Effector memory CD4-positive, alpha-beta T cell (primary cell): Measurements from ENCODE around the gene SLC5A8.

Experiments
- DNase-seq, 3 donors: peaks; one replicate each; pipeline ENCODE4 v3.0.0-alpha.2; 2020
- H3K27ac ChIP-seq: 2 replicates; pipeline ENCODE4 v1.7.0; 2013; ENCODE audit warnings: mild to moderate bottlenecking, low read length, moderate library complexity; ENCODE audit not compliant: insufficient read depth, poor library complexity, severe bottlenecking
- H3K27me3 ChIP-seq: replicated peaks from 2 replicates; pipeline ENCODE4 v1.7.0; 2013; ENCODE audit warnings: mild to moderate bottlenecking, low read length; ENCODE audit not compliant: insufficient read depth, control insufficient read depth, poor library complexity, severe bottlenecking
- H3K36me3 ChIP-seq: 2 replicates; pipeline ENCODE4 v1.7.0; 2013; ENCODE audit warnings: mild to moderate bottlenecking, low read length, moderate library complexity; ENCODE audit not compliant: control insufficient read depth, insufficient read depth
- H3K4me1 ChIP-seq: 2 replicates; pipeline ENCODE4 v1.7.0; 2013; ENCODE audit warnings: low read length, mild to moderate bottlenecking; ENCODE audit not compliant: control insufficient read depth, insufficient read depth, poor library complexity, severe bottlenecking
- H3K4me3 ChIP-seq: 2 replicates; pipeline ENCODE4 v1.7.0; 2013; ENCODE audit warnings: low read length, low read depth, mild to moderate bottlenecking; ENCODE audit not compliant: insufficient read depth, poor library complexity, severe bottlenecking
- H3K9me3 ChIP-seq: 2 replicates; pipeline ENCODE4 v1.7.0; 2013; ENCODE audit warnings: mild to moderate bottlenecking, low read length, moderate library complexity; ENCODE audit not compliant: control insufficient read depth

The SLC5A8 gene

GRCh38 chr12:101115326-101115725 is 94.7 kb downstream of the SLC5A8 start:
- no peaks in the 10 kb centered on the region for H3K9me3 ChIP-seq
- no peak overlapping the region for H3K4me3 ChIP-seq
- no peaks in the 10 kb centered on the region for H3K27me3 ChIP-seq
- no peak for DNase-seq
- H3K36me3 ChIP-seq = no peaks in the 10 kb centered on the region
- H3K27ac ChIP-seq = no peak overlapping the region
- H3K4me1 ChIP-seq = no peaks in the 10 kb centered on the region

GRCh38 chr12:101111441-101111840 is 98.6 kb downstream of the SLC5A8 start:
- Histone ChIP-seq H3K4me1 (no peaks in the 10 kb centered on the region), H3K27me3 (no peaks in the 10 kb centered on the region), H3K27ac (no peak overlapping the region), H3K4me3 (no peak overlapping the region), H3K9me3 (no peaks in the 10 kb centered on the region), H3K36me3 (no peaks in the 10 kb centered on the region)
- no peak for DNase-seq

GRCh38 chr12:101110866-101111265 is 99.2 kb downstream of the SLC5A8 start:
- no peak for DNase-seq

DNA sequence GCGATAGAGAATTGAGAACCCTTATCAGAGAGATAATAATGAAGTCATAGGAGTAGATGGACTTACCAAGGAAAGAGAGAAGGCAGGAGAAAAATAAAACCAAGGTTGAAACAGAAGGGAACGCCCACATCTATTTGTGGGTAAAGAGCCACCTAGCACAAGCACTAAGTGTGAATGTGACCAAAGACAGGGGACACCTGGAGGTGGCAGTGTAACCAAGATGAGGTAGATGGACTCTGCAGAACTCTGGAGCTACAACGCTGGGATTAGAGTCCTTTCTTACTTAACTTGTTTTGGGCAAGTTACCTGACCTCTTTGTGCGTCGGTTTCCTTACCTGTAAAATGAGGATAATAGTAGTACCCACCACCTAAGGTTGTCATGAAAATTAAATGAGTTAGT is 101.9 kb downstream of the SLC5A8 start:
- Histone ChIP-seq H3K27me3 (no peaks in the 10 kb centered on the region), H3K9me3 (no peaks in the 10 kb centered on the region), H3K4me3 (no peak overlapping the region), H3K27ac (no peak overlapping the region), H3K36me3 (no peaks in the 10 kb centered on the region), H3K4me1 (no peaks in the 10 kb centered on the region)
- no peak for DNase-seq

More at GRCh38 chr12:101110866-101111265, 99.2 kb downstream of the SLC5A8 start:
- no peak overlapping the region for H3K27ac ChIP-seq
- H3K27me3 ChIP-seq = no peaks in the 10 kb centered on the region
- no peaks in the 10 kb centered on the region for H3K36me3 ChIP-seq
- H3K4me3 ChIP-seq = no peak overlapping the region
- H3K9me3 ChIP-seq = no peaks in the 10 kb centered on the region
- H3K4me1 ChIP-seq = no peaks in the 10 kb centered on the region

DNA sequence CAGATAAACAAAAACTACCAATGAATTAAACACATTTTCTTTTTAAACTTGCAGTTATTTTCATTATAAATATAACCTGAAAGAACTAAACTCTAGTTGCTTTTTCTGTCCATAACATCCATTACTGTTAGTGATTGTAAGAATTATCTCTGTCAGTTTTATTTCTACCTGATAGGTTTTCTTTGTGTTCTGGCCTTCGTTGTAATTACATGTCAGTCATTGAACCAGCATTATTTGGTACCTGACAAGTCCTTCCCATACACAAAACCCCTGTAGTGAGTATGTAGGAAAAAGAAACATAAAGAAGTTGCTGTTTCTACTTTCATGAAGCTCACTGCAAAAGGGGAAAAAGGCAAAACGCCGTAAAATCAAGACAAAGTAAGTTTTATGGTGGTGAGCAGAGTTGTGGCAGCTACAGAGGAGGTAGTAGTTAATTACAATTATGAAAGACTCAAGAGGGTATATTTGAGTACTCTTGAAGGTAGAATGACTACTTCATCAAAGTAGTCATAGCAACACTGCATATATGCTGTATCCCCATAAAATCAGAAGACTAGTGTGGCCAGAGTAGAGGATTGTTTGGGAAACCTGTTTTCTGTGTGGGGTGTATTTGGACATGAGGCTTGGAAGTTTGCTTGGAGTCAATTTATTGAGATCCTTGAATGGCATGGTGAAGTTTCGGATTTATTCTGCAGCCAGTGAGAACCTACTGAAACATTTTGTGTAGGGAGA is 102.8 kb downstream of the SLC5A8 start:
- Histone ChIP-seq H3K36me3 (no peaks in the 10 kb centered on the region), H3K4me3 (no peak overlapping the region), H3K27ac (no peak overlapping the region), H3K4me1 (no peaks in the 10 kb centered on the region), H3K9me3 (no peaks in the 10 kb centered on the region), H3K27me3 (no peaks in the 10 kb centered on the region)
- DNase-seq = no peak
